IPS-18a (cell line): ENCODE results near the gene SLC9A7.

ENCODE experiments used
- H3K27ac ChIP-seq: one replicate; pipeline ENCODE4 v1.5.1; 2013; ENCODE audit warnings: low read length
- H3K27me3 ChIP-seq: one replicate; pipeline ENCODE4 v1.6.1; 2013; ENCODE audit warnings: mild to moderate bottlenecking, low read length; ENCODE audit not compliant: control insufficient read depth, insufficient read depth
- H3K36me3 ChIP-seq: one replicate; pipeline ENCODE4 v1.6.1; 2013; ENCODE audit warnings: low read depth, low read length; ENCODE audit not compliant: control insufficient read depth
- H3K4me1 ChIP-seq: one replicate; pipeline ENCODE4 v1.6.1; 2013; ENCODE audit warnings: low read depth, low read length; ENCODE audit not compliant: control insufficient read depth
- H3K4me3 ChIP-seq: one replicate; pipeline ENCODE4 v1.5.1; 2013; ENCODE audit warnings: low read length
- H3K9ac ChIP-seq: one replicate; pipeline ENCODE4 v1.6.1; 2013; ENCODE audit warnings: mild to moderate bottlenecking, low read length, moderate library complexity
- H3K9me3 ChIP-seq: one replicate; pipeline ENCODE4 v1.6.1; 2013; ENCODE audit warnings: low read depth, low read length; ENCODE audit not compliant: control insufficient read depth

The SLC9A7 gene

DNA sequence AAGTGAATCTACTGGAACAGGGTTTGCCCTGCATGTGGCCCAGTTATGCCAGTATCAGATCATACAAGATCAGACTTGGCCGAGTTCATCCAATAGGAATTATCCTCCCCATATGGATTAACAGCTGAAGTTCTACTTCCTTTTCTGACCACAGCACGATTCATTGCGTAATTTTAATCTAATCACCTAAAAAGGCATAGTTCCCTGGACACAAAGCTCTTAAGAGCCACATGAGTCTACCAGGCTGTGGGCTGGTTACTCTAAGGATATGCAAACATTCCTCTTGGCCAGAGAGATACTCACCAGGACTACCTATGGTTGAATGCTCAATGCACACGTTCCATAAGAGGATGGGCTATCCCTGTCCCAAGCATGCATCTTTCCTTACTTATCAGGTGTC lies 138.4 kb downstream of the SLC9A7 start:
- Histone ChIP-seq H3K36me3 (peaks cover 3% of the 10 kb centered on the region), H3K27ac (no peak overlapping the region), H3K4me3 (no peak overlapping the region), H3K9me3 (peaks cover 9% of the 10 kb centered on the region), H3K4me1 (no peaks in the 10 kb centered on the region), H3K27me3 (no peaks in the 10 kb centered on the region), H3K9ac (no peak overlapping the region)

DNA sequence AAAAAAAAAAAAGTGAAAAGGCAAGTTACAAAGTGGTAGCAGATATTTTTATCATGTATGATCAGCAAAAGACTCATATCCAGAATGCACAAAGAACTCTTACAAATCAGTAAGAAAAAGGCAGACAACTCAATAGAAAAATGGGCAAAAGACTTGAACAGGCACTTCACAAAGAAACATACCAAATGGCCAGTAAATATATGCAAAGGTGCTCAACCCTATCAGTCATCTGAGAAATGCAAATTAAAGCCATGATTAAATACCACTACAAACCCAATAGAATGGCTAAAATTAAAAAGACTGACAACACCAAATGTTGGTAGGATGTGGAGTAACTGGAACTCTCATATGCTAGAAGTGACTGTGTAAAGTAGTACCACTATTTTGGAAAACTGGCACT lies 140.0 kb downstream of the SLC9A7 start:
- no peaks in the 10 kb centered on the region for H3K27me3 ChIP-seq
- no peak overlapping the region for H3K4me3 ChIP-seq
- no peak overlapping the region for H3K9ac ChIP-seq

DNA sequence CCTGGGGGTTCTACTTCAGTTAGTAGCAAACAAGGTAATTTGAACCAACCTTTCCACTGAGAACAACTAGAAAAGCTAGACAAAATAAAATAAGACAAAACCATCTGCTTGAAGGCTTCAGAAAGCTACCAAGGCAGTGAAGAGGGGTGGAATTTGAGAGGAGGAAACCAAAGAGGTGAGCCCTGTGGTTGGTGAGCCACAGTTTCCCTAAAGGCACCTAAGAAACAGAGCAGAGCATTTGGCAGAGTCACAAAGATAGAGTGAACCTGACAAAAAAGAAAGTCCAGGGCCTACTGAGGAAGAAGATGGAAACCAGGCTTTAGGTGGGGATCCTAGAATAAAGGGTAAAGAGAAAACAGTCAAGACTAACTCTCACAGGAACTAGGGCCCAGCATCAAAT lies 141.0 kb downstream of the SLC9A7 start:
- no peak overlapping the region for H3K9ac ChIP-seq
- no peaks in the 10 kb centered on the region for H3K4me1 ChIP-seq

More for the DNA sequence above, 140.0 kb downstream of the SLC9A7 start:
- Histone ChIP-seq H3K4me1 (no peaks in the 10 kb centered on the region), H3K9me3 (peaks cover 11% of the 10 kb centered on the region), H3K36me3 (peaks cover 3% of the 10 kb centered on the region), H3K27ac (no peak overlapping the region)

DNA sequence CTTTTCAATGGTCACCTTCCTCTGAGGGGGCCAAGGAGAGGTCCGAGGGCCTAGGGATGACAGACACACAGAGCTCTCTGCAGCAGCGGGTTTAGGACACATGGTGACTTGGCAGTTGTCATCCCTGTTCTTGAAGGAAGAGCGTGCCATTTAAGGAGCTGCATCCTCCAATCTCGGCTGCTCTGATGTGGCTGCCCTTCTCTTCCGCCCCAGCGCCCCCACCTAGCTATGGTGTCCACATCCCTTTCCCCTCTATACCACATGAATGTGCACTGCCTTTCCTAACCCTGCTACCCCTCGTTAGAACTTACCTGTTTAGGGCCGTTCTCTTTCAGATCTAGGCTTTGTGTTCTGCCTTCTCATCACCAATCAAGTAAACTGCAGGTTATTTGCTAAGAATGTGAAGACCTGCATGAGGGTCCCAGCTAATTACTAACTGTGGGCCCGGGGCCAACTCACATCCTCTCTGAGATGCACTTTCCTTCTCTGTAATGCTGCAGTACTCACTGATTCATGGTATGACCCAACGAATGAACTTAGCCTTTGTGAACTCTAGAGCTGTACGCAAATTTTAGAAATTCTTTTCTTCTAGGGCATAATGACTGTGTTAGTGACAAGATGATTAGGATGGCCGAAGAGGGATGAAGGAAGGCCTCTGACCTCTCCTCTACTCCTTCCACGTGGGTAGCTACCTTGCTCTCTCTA lies 147.1 kb downstream of the SLC9A7 start:
- H3K27me3 ChIP-seq, result no peaks in the 10 kb centered on the region
- H3K4me3 ChIP-seq, result no peak overlapping the region
- H3K4me1 ChIP-seq, result no peaks in the 10 kb centered on the region
- H3K9ac ChIP-seq, result no peak overlapping the region
- peaks cover 3% of the 10 kb centered on the region for H3K9me3 ChIP-seq
- H3K36me3 ChIP-seq, result no peaks in the 10 kb centered on the region
- H3K27ac ChIP-seq, result no peak overlapping the region

More for the DNA sequence above, 141.0 kb downstream of the SLC9A7 start:
- no peak overlapping the region for H3K27ac ChIP-seq
- H3K36me3 ChIP-seq, result peaks cover 3% of the 10 kb centered on the region
- no peaks in the 10 kb centered on the region for H3K27me3 ChIP-seq
- H3K9me3 ChIP-seq, result peaks cover 11% of the 10 kb centered on the region
- H3K4me3 ChIP-seq, result no peak overlapping the region

DNA sequence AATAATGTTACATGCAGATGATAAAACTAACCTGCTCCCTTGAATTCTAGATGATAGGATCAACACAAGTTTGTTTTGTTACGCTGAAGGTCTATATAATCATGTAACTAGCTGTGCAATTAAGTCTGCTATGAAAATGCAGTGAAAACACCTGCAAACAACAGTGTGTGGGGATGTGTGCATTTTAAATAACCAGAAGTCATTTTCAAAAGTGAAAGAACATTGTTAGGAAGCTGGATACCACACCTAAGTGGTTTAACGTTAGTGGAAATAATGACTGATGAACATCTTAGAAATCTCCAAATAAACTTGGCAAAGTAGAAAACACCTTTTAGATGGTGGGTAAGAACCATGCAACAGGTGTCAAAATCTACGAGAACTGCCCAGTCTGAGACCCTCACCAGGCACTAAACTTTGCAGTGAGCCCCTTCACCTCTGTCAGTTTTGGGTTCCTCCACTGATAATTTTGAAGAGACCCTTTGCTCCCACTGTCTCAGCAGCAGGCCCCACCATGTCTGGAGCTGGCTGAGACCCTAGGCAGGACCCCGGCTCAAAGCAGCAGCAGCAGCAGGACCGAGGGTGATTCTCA lies 148.8 kb downstream of the SLC9A7 start:
- Histone ChIP-seq H3K36me3 (no peaks in the 10 kb centered on the region), H3K4me3 (no peak overlapping the region), H3K27me3 (no peaks in the 10 kb centered on the region), H3K27ac (no peak overlapping the region), H3K9ac (no peak overlapping the region), H3K4me1 (no peaks in the 10 kb centered on the region), H3K9me3 (peaks cover 3% of the 10 kb centered on the region)

DNA sequence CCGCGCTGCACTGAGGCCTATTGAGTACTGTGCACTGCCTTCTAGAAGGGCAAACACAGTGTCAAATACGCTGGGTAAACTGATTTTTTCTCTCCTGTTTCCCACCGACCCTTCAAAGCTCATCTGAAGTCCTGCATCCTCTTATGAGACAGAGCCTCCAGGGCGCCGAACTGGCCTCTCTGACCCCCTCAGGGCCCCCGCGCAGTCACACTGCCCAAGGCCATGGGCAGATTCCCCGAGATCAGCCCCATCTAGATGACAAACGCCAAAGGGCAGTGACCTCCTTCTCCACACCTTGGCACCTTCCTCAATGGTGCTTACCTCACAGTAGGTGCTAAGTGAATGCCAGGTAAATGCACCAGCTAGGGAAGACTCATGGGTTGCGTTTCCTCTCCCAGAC lies 151.0 kb downstream of the SLC9A7 start:
- Histone ChIP-seq H3K4me3 (no peak overlapping the region), H3K27ac (no peak overlapping the region), H3K27me3 (no peaks in the 10 kb centered on the region), H3K4me1 (no peaks in the 10 kb centered on the region), H3K9me3 (peaks cover 4% of the 10 kb centered on the region), H3K36me3 (no peaks in the 10 kb centered on the region), H3K9ac (no peak overlapping the region)

DNA sequence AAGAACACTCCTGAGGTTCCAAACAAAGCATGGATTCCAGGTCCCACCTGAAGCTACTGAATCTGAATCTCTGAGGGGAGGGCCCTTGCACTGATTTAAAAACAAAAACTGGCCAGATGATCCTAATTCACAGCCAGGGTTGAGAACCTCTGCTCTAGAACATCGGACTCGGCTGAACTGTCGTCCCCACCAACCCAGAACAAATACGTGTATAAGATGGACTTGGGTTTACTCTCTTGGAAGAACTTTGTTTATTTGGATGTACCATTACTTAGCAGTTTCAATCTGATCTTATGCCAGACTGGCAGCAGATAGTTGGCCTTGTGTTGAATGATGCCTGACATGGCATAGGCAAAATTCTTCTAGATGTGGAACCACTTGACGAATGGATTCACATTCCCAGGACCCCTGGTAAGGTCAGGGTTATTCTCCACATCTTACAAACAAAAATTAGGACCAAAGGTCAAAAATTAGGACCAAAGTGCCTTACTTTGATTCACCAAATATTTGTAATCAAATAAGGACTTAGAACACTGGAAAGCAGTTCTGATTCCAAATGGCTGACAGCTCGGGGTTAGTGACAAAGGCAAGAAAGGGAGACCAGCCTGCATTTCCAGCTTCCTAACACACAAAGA lies 156.3 kb downstream of the SLC9A7 start:
- Histone ChIP-seq H3K9me3 (peaks cover 11% of the 10 kb centered on the region), H3K4me3 (no peak overlapping the region), H3K9ac (no peak overlapping the region), H3K36me3 (no peaks in the 10 kb centered on the region), H3K4me1 (no peaks in the 10 kb centered on the region), H3K27ac (no peak overlapping the region), H3K27me3 (no peaks in the 10 kb centered on the region)

DNA sequence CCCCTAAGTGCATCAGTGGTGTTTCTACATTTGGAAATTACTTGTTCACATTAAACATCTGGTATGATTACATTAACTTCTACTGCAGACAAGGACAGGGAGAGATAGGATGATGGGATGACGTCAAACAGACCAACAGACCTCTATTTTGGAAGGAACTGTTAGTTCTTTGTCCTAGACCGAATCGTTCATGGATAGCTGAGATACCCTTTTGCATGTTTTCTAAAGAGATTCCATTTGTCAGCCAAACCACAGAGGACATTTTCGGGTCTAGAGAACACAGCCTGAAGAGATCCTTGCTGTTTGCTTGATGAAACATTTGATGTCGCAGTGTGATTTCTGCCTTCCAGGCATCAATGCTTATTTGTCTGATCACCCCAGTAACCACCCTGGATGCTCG lies 157.6 kb downstream of the SLC9A7 start:
- H3K4me3 ChIP-seq, result no peak overlapping the region
- no peaks in the 10 kb centered on the region for H3K4me1 ChIP-seq
- no peaks in the 10 kb centered on the region for H3K27me3 ChIP-seq
- no peak overlapping the region for H3K27ac ChIP-seq
- H3K9ac ChIP-seq, result no peak overlapping the region
- H3K9me3 ChIP-seq, result peaks cover 17% of the 10 kb centered on the region
- no peaks in the 10 kb centered on the region for H3K36me3 ChIP-seq

DNA sequence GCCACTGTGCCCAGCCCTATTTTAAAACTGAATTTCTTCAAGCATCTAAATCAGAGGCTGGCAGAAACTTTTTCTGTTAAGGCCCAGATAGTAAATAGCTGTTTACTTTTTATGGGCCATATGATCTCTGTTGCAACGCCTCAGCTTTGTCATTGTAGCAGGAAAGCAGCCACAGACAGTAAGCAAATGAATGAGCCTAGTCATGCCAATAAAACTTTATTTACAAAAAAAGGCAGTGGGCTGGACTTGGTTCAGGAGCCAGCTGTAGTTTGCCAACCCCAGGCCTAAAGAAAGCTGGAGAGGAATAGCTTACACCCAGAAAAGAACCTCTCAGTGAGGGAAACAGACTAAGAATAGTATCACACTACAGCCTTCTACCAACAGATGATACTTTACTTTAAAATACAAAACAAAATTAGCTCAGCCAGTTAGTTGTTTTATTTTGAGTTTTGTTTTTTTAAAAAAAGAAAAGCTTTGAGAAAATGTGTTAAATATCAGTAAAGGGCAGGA lies 159.8 kb downstream of the SLC9A7 start:
- Histone ChIP-seq H3K4me1 (no peaks in the 10 kb centered on the region), H3K9me3 (peaks cover 22% of the 10 kb centered on the region), H3K27me3 (no peaks in the 10 kb centered on the region), H3K9ac (no peak overlapping the region), H3K36me3 (no peaks in the 10 kb centered on the region), H3K4me3 (no peak overlapping the region), H3K27ac (no peak overlapping the region)

DNA sequence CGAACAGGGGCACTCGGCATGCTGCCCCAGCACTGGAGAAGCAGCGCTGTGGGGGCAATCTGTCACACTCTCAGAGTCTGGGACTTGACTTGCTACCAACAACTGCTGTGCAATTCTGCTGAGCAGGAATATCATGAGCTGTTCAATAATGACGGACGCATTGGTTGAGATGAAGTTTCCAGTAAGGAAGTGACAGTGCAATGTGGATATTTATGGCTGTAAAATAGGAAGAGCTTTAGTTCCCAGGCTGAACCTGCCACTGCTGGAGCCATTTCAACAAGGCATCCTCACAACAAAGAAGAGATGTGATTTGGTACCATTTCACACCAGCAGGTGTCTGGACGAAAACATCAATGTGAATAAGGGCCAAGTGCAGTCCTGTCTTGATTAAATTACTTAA lies 161.1 kb downstream of the SLC9A7 start:
- no peak overlapping the region for H3K4me3 ChIP-seq
- no peaks in the 10 kb centered on the region for H3K4me1 ChIP-seq
- no peak overlapping the region for H3K27ac ChIP-seq
- H3K27me3 ChIP-seq, result no peaks in the 10 kb centered on the region
- peaks cover 19% of the 10 kb centered on the region for H3K9me3 ChIP-seq
- no peaks in the 10 kb centered on the region for H3K36me3 ChIP-seq
- no peak overlapping the region for H3K9ac ChIP-seq

DNA sequence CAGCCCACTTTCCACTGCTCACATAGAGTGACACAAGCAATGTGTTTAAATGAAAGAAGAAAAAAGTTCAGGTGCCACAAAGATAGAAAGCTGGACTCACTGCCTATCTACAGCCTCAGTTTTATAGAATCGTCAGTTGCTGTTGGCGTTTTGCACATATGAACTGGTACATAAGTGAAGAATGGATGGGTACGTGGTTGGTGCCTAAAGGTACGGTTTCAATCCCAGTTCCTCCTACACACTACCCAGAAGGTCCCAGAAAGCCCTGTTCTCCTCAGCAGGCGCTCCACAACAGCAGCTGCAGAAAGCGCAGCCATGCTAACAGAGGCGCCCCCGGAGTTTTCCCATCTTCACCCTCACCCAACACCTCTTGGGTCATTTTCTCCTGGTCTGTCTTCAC lies 161.7 kb downstream of the SLC9A7 start:
- Histone ChIP-seq H3K4me1 (no peaks in the 10 kb centered on the region), H3K9ac (no peak overlapping the region), H3K9me3 (peaks cover 13% of the 10 kb centered on the region), H3K27me3 (no peaks in the 10 kb centered on the region), H3K4me3 (no peak overlapping the region), H3K36me3 (no peaks in the 10 kb centered on the region), H3K27ac (no peak overlapping the region)
